Endodermal cell (in vitro differentiated cells): ENCODE data around the gene SOCS3. TPM values are rescaled to one million over a fixed set of nuclear protein-coding genes. Genes with fewer than 3 reads are reported as not detected.
A peak's percentile ranks its signal among the peaks of the same experiment; 100 is the strongest.

Experiments
- DNase-seq: peaks from one replicate; pipeline ENCODE4 v3.0.0-alpha.2; 2017
- H3K27ac ChIP-seq: 2 replicates; pipeline ENCODE4 v1.5.1; 2013; ENCODE audit warnings: mild to moderate bottlenecking, low read depth, low read length, moderate library complexity
- H3K27me3 ChIP-seq: 2 replicates; pipeline ENCODE4 v1.6.1; 2013; ENCODE audit warnings: mild to moderate bottlenecking, low read length, moderate library complexity; ENCODE audit not compliant: insufficient read depth, control insufficient read depth, poor library complexity, severe bottlenecking
- H3K36me3 ChIP-seq: 2 replicates; pipeline ENCODE4 v1.7.0; 2013; ENCODE audit warnings: mild to moderate bottlenecking, low read length, moderate library complexity; ENCODE audit not compliant: control insufficient read depth, insufficient read depth
- H3K4me1 ChIP-seq: one replicate; pipeline ENCODE4 v1.7.0; 2013; ENCODE audit warnings: low read length; ENCODE audit not compliant: control insufficient read depth, insufficient read depth
- H3K4me3 ChIP-seq: 2 replicates; pipeline ENCODE4 v1.5.1; 2013; ENCODE audit warnings: mild to moderate bottlenecking, low read length, moderate library complexity
- H3K9ac ChIP-seq: 2 replicates; pipeline ENCODE4 v1.6.1; 2013; ENCODE audit warnings: mild to moderate bottlenecking, low read length, moderate library complexity; ENCODE audit not compliant: poor library complexity, severe bottlenecking; ENCODE audit errors: extremely low read depth
- H3K9me3 ChIP-seq: 2 replicates; pipeline ENCODE4 v1.6.1; 2013; ENCODE audit warnings: mild to moderate bottlenecking, low read length, moderate library complexity; ENCODE audit not compliant: control insufficient read depth
- H3K27ac Mint-ChIP-seq: 2 replicates; pipeline ENCODE4 v1.8.0; 2020; ENCODE audit warnings: mixed read lengths
- H3K27me3 Mint-ChIP-seq: 2 replicates; pipeline ENCODE4 v1.8.0; 2021; ENCODE audit warnings: mild to moderate bottlenecking, mixed read lengths; ENCODE audit not compliant: insufficient read depth
- H3K36me3 Mint-ChIP-seq: 2 replicates; pipeline ENCODE4 v1.8.0; 2020; ENCODE audit warnings: low read depth, mixed read lengths
- H3K4me1 Mint-ChIP-seq: 2 replicates; pipeline ENCODE4 v1.8.0; 2020; ENCODE audit warnings: mixed read lengths
- H3K4me3 Mint-ChIP-seq: 2 replicates; pipeline ENCODE4 v1.8.0; 2020; ENCODE audit warnings: mild to moderate bottlenecking, moderate library complexity, mixed read lengths
- H3K9me3 Mint-ChIP-seq: 2 replicates; pipeline ENCODE4 v1.8.0; 2020; ENCODE audit warnings: mild to moderate bottlenecking, mixed read lengths
- CTCF ChIP-seq: fragments of 200-600 bp; sonication (generic); conservative IDR thresholded peaks from 2 replicates; pipeline ENCODE4 v1.5.0; 2021; ENCODE audit warnings: antibody characterized with exemption, mild to moderate bottlenecking
- WGBS, 2 experiments: methylation state at CpG; one replicate each; pipeline versions ENCODE4 v1.1.5 to v1.1.7; 2013; ENCODE audit warnings: missing lambda C conversion rate in 2 of 2, mixed read lengths in 1 of 2; ENCODE audit not compliant: insufficient coverage in 1 of 2, insufficient read length in 1 of 2; 5-methylcytosine and 5-hydroxymethylcytosine counted together
- total RNA-seq, 2 donors: library from RNA; stranded (reverse); fragmentation: NEBNext Ultra II Directional in 1 of 2; extraction: Animal tissue kit (Norgen Biotek cat#: 25700) in 1 of 2; gene quantifications; 2 replicates in 1 of 2; 3 replicates in 1 of 2; pipeline ENCODE4 v1.2.1, GENCODE V29; 2021

The SOCS3 gene
- total RNA-seq, 2 donors from 2014 or later: 54.2 to 75.3 TPM

DNA sequence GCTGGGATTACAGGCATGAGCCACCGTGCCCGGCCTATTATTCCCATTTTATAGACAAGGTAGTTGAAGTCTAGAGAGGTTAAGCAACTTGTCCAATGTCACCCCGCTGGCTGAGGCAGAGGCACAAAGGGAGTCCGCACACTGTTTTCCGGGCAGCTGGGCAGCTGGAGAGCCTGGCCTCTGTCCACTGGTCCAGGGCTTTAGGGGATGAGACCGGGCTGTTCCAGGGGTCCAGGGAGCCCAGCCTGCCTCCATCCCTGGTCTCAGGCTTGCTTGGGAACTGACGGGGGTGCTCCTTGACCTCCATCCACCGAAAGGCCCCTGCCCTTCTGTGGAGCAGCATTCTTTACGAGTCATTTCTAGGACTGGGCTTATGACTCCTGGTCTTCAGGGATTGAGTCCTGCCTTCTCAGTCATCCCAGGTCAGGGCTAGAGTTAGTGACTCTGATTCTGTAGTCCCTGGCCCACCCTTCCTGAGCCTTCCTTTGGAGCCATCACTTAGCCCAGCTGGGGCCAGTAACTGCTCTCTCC, 37.5 kb downstream of the SOCS3 start:
- no peak for TF ChIP-seq CTCF
- no peak overlapping the region for H3K27ac ChIP-seq
- H3K27me3 ChIP-seq: no peaks in the 10 kb centered on the region
- H3K4me3 Mint-ChIP-seq: no peak overlapping the region
- DNase-seq: no peak
- no peaks in the 10 kb centered on the region for H3K9me3 Mint-ChIP-seq
- H3K4me1 Mint-ChIP-seq: peaks cover 22% of the 10 kb centered on the region
- no peak overlapping the region for H3K9ac ChIP-seq
- H3K4me3 ChIP-seq: no peak overlapping the region
- no peaks in the 10 kb centered on the region for H3K36me3 ChIP-seq
- no peaks in the 10 kb centered on the region for H3K9me3 ChIP-seq
- no peaks in the 10 kb centered on the region for H3K36me3 Mint-ChIP-seq
- no peak overlapping the region for H3K27ac Mint-ChIP-seq
- H3K4me1 ChIP-seq: peaks cover 3% of the 10 kb centered on the region
- H3K27me3 Mint-ChIP-seq: no peaks in the 10 kb centered on the region
- WGBS, 2 experiments: 90 to 97% methylated on average over 8 to 9 of the region's 9 CpGs

GRCh38 chr17:78318843-78319242, 41.0 kb downstream of the SOCS3 start:
- Histone ChIP-seq H3K36me3 (no peaks in the 10 kb centered on the region), H3K27me3 (no peaks in the 10 kb centered on the region), H3K4me3 (no peak overlapping the region), H3K4me1 (peaks cover 12% of the 10 kb centered on the region), H3K9me3 (no peaks in the 10 kb centered on the region), H3K27ac (no peak overlapping the region), H3K9ac (no peak overlapping the region)
- H3K4me3 Mint-ChIP-seq: no peak overlapping the region
- H3K27me3 Mint-ChIP-seq: no peaks in the 10 kb centered on the region
- H3K9me3 Mint-ChIP-seq: no peaks in the 10 kb centered on the region
- TF ChIP-seq CTCF: no peak
- peaks cover 30% of the 10 kb centered on the region for H3K4me1 Mint-ChIP-seq
- no peak overlapping the region for H3K27ac Mint-ChIP-seq
- no peaks in the 10 kb centered on the region for H3K36me3 Mint-ChIP-seq
- DNase-seq: no peak
- 94% methylated on average over 8 of the region's 8 CpGs; no CpG with 5 or more reads in 1 of the 2 experiments for WGBS, 2 experiments

DNA sequence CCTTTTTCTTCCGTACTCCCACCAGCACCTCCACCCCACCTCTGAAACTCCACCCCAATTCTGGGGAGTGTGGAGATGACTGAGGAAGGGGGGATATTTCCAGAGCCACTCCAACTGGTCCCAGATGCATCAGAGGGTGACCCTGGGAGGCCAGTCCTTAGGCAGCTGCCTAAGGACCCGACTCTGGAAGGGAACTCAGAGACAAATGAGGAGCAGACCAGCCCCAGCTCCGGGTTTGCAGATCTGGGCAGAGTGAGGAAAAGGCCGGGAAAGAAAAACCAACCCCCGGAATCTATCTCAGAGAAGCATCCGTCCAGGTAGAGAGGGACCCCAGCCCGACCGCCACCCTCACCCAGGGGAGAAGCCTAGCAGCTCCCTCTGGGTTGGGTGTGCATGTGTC, 41.5 kb downstream of the SOCS3 start:
- TF ChIP-seq CTCF: no peak
- H3K27me3 Mint-ChIP-seq: peaks cover 1% of the 10 kb centered on the region
- Histone ChIP-seq H3K4me3 (no peak overlapping the region), H3K9me3 (no peaks in the 10 kb centered on the region), H3K4me1 (peaks cover 12% of the 10 kb centered on the region), H3K36me3 (no peaks in the 10 kb centered on the region), H3K9ac (no peak overlapping the region), H3K27me3 (no peaks in the 10 kb centered on the region), H3K27ac (no peak overlapping the region)
- no peak overlapping the region for H3K4me3 Mint-ChIP-seq
- H3K4me1 Mint-ChIP-seq: peaks cover 32% of the 10 kb centered on the region
- DNase-seq: peak; percentile 55
- no peaks in the 10 kb centered on the region for H3K36me3 Mint-ChIP-seq
- no peak overlapping the region for H3K27ac Mint-ChIP-seq
- WGBS, 2 experiments: 84 to 97% methylated on average over 3 to 8 of the region's 8 CpGs
- no peaks in the 10 kb centered on the region for H3K9me3 Mint-ChIP-seq
